GM23248 (cell line): ENCODE measurements around the gene AK8. TPM values are rescaled to one million over a fixed set of nuclear protein-coding genes. Genes with fewer than 3 reads are reported as not detected.

Experiments
- DNase-seq: peaks from one replicate; pipeline ENCODE4 v3.0.0-alpha.2; 2015
- H2AFZ ChIP-seq: fragments of 200-600 bp; sonication (generic); 2 replicates; pipeline ENCODE4 v1.6.1; 2016; ENCODE audit warnings: antibody characterized with exemption
- H3F3A ChIP-seq: fragments of 200-600 bp; sonication (generic); 2 replicates; pipeline ENCODE4 v1.6.1; 2016; ENCODE audit warnings: mild to moderate bottlenecking, antibody characterized with exemption, mixed run types; ENCODE audit not compliant: insufficient read depth
- H3K27ac ChIP-seq: fragments of 200-600 bp; sonication (generic); 2 replicates; pipeline ENCODE4 v1.5.1; 2016; ENCODE audit warnings: mild to moderate bottlenecking
- H3K27me3 ChIP-seq: fragments of 200-600 bp; sonication (generic); replicated peaks from 2 replicates; pipeline ENCODE4 v1.6.1; 2016; ENCODE audit warnings: mild to moderate bottlenecking; ENCODE audit not compliant: insufficient read depth
- H3K36me3 ChIP-seq: fragments of 200-600 bp; sonication (generic); 2 replicates; pipeline ENCODE4 v1.6.1; 2016; ENCODE audit warnings: low read depth, mild to moderate bottlenecking
- H3K4me1 ChIP-seq: fragments of 200-600 bp; sonication (generic); 2 replicates; pipeline ENCODE4 v1.6.1; 2016; ENCODE audit warnings: mild to moderate bottlenecking; ENCODE audit not compliant: insufficient read depth
- H3K4me2 ChIP-seq: fragments of 200-600 bp; sonication (generic); one replicate; pipeline ENCODE4 v1.6.1; 2016; ENCODE audit warnings: mild to moderate bottlenecking; ENCODE audit not compliant: unreplicated experiment
- H3K4me3 ChIP-seq: fragments of 200-600 bp; sonication (generic); 2 replicates; pipeline ENCODE4 v1.5.1; 2016; ENCODE audit warnings: mild to moderate bottlenecking
- H3K79me2 ChIP-seq: fragments of 200-600 bp; sonication (generic); 2 replicates; pipeline ENCODE4 v1.6.1; 2016; ENCODE audit warnings: mild to moderate bottlenecking; ENCODE audit not compliant: insufficient read depth
- H3K9ac ChIP-seq: fragments of 200-600 bp; sonication (generic); 2 replicates; pipeline ENCODE4 v1.6.1; 2016; ENCODE audit warnings: mild to moderate bottlenecking
- H3K9me2 ChIP-seq: fragments of 200-600 bp; sonication (generic); 2 replicates; pipeline ENCODE4 v1.6.1; 2016; ENCODE audit warnings: mixed run types, mild to moderate bottlenecking, moderate library complexity; ENCODE audit not compliant: insufficient read depth
- H3K9me3 ChIP-seq: fragments of 200-600 bp; sonication (generic); one replicate; pipeline ENCODE4 v1.6.1; 2017; ENCODE audit warnings: low read depth
- H4K20me1 ChIP-seq: fragments of 200-600 bp; sonication (generic); 2 replicates; pipeline ENCODE4 v1.6.0; 2016; ENCODE audit not compliant: insufficient read depth
- EZH2 ChIP-seq: fragments of 200-600 bp; sonication (generic); IDR thresholded peaks from 2 replicates; pipeline ENCODE4 v1.6.1; 2018; ENCODE audit warnings: antibody characterized with exemption, mild to moderate bottlenecking; ENCODE audit not compliant: insufficient read depth, poor library complexity, severe bottlenecking
- EZH2phosphoT487 ChIP-seq: fragments of 200-600 bp; sonication (generic); IDR thresholded peaks from 2 replicates; pipeline ENCODE4 v1.6.1; 2018; ENCODE audit warnings: antibody characterized with exemption, moderate library complexity, mild to moderate bottlenecking, low read depth; ENCODE audit not compliant: insufficient read depth
- WGBS, 2 experiments: methylation state at CpG; one replicate each; pipeline ENCODE4 v1.1.6; 2015 to 2017; ENCODE audit warnings: low lambda C conversion rate in 2 of 2, low coverage in 1 of 2; ENCODE audit errors: missing lambda C conversion rate in 2 of 2; 5-methylcytosine and 5-hydroxymethylcytosine counted together
- in situ Hi-C: fragments of 300-500 bp; cut with MboI; formaldehyde crosslinking; loops from 2 replicates; pipeline ENCODE4 v1.15.0; 2020
- polyA plus RNA-seq: library from polyadenylated mRNA; unstranded; fragments of >200 nt; fragmentation: Nextera tagmentation; extraction: Ambion mirVana; gene quantifications from 2 replicates; pipeline ENCODE4 v1.2.1, GENCODE V29; 2016
- total RNA-seq: library from RNA; depleted of rRNA; stranded (reverse); fragments of >200 nt; shearing (Covaris generic); gene quantifications from 2 replicates; pipeline ENCODE4 v1.2.3, GENCODE V29; 2014

The AK8 gene
- total and polyA plus RNA-seq, 2 experiments from 2014 or later: 0.32 to 0.89 TPM

- H3K36me3 ChIP-seq: peaks cover 34% of the 10 kb centered on the region
- H3K27me3 ChIP-seq: no peaks in the 10 kb centered on the region
- no peaks in the 10 kb centered on the region for H3K79me2 ChIP-seq
- DNase-seq: no peak
- H3K4me1 ChIP-seq: no peaks in the 10 kb centered on the region
- TF ChIP-seq EZH2 (no peak), EZH2phosphoT487 (no peak)
- H4K20me1 ChIP-seq: no peaks in the 10 kb centered on the region
- H3K4me2 ChIP-seq: no peak overlapping the region
- no peak overlapping the region for H3K4me3 ChIP-seq
- no peaks in the 10 kb centered on the region for H3K9me3 ChIP-seq
- no peak overlapping the region for H3K9ac ChIP-seq
- WGBS, 2 experiments: 85 to 89% methylated on average over 7 of the region's 7 CpGs
- in situ Hi-C loops: no loop called here
- no peaks in the 10 kb centered on the region for H3K9me2 ChIP-seq
- no peak overlapping the region for H2AFZ ChIP-seq
- H3F3A ChIP-seq: no peaks in the 10 kb centered on the region
- no peak overlapping the region for H3K27ac ChIP-seq
Observed at GRCh38 chr9:132908635-132909034, 30.6 kb upstream of the AK8 start.

DNA sequence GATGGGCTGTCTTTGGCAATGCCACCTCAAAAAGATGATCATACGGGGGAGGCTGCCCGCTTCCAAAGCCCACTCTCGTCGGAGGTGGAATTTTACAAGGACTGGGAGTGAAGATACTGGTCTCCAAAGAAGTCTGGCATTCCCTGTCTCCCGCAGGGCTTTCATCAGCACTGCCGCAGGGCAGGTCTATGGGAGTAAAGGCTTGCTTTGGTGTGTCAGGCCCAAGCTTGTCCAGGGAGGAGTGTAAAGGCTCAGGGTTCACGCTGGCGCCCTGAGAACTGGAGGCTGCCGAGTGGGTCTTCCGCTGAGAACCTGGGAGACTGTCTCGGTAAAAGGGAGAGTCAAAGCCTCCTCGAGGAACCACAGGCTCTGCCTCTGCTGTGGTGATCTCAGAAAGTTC is 27.6 kb upstream of the AK8 start:
- Histone ChIP-seq H3K4me1 (no peaks in the 10 kb centered on the region), H3K36me3 (peaks cover 36% of the 10 kb centered on the region; the same call in 1 of the 2 replicates)
- no peak for TF ChIP-seq EZH2phosphoT487

GRCh38 chr9:132903574-132904492 is 25.7 kb upstream of the AK8 start:
- no peaks in the 10 kb centered on the region for H3K27me3 ChIP-seq
- no peaks in the 10 kb centered on the region for H3K4me1 ChIP-seq
- H4K20me1 ChIP-seq: no peaks in the 10 kb centered on the region
- H3K4me3 ChIP-seq: no peak overlapping the region
- H3K79me2 ChIP-seq: no peaks in the 10 kb centered on the region
- WGBS, 2 experiments: 88 to 93% methylated on average over 13 of the region's 13 CpGs
- H3K36me3 ChIP-seq: peaks cover 41% of the 10 kb centered on the region
- no peak for TF ChIP-seq EZH2
- no peak for TF ChIP-seq EZH2phosphoT487
- DNase-seq: no peak
- in situ Hi-C loops: no loop called here
- H2AFZ ChIP-seq: no peak overlapping the region
- H3K27ac ChIP-seq: no peak overlapping the region
- no peak overlapping the region for H3K4me2 ChIP-seq
- H3F3A ChIP-seq: peaks cover 13% of the 10 kb centered on the region
- no peak overlapping the region for H3K9ac ChIP-seq
- H3K9me2 ChIP-seq: no peaks in the 10 kb centered on the region
- H3K9me3 ChIP-seq: no peaks in the 10 kb centered on the region

More for the DNA sequence above, 27.6 kb upstream of the AK8 start:
- WGBS, 2 experiments: 78 to 82% methylated on average over 12 of the region's 12 CpGs
- H3F3A ChIP-seq: peaks cover 13% of the 10 kb centered on the region
- H3K9ac ChIP-seq: no peak overlapping the region
- H3K79me2 ChIP-seq: no peaks in the 10 kb centered on the region
- no peak overlapping the region for H2AFZ ChIP-seq
- H3K4me3 ChIP-seq: no peak overlapping the region
- no peaks in the 10 kb centered on the region for H4K20me1 ChIP-seq
- no peaks in the 10 kb centered on the region for H3K27me3 ChIP-seq
- no peaks in the 10 kb centered on the region for H3K9me2 ChIP-seq
- H3K27ac ChIP-seq: no peak overlapping the region
- no peak for DNase-seq
- no peak overlapping the region for H3K4me2 ChIP-seq
- in situ Hi-C loops: no loop called here
- no peaks in the 10 kb centered on the region for H3K9me3 ChIP-seq

GRCh38 chr9:132901858-132902831 is 24.1 kb upstream of the AK8 start:
- in situ Hi-C loops: no loop called here
- TF ChIP-seq EZH2phosphoT487 (no peak), EZH2 (no peak)
- Histone ChIP-seq H3K9me2 (no peaks in the 10 kb centered on the region), H4K20me1 (no peaks in the 10 kb centered on the region), H3K4me2 (no peak overlapping the region), H3K36me3 (peaks cover 52% of the 10 kb centered on the region), H3K9me3 (no peaks in the 10 kb centered on the region), H3K4me3 (no peak overlapping the region), H3K79me2 (no peaks in the 10 kb centered on the region), H3K27ac (no peak overlapping the region), H3K9ac (no peak overlapping the region), H3K4me1 (no peaks in the 10 kb centered on the region), H2AFZ (no peak overlapping the region), H3K27me3 (no peaks in the 10 kb centered on the region), H3F3A (peaks cover 13% of the 10 kb centered on the region)
- 41 to 42% methylated on average over 11 of the region's 11 CpGs for WGBS, 2 experiments
- DNase-seq: peak; percentile 93
